DOHH2 (cell line): Measurements from ENCODE around the gene OCA2.

Source experiments
- H3F3A ChIP-seq: fragments of 200-600 bp; sonication (generic), shearing (Covaris generic); 2 replicates; pipeline ENCODE4 v1.6.0; 2016; ENCODE audit warnings: antibody characterized with exemption, mild to moderate bottlenecking; ENCODE audit not compliant: control insufficient read depth, insufficient read depth
- H3K27ac ChIP-seq: fragments of 200-600 bp; sonication (generic); 2 replicates; pipeline ENCODE4 v1.5.1; 2014; ENCODE audit warnings: low read depth, mild to moderate bottlenecking, low read length, moderate library complexity
- H3K27me3 ChIP-seq: fragments of 200-600 bp; sonication (generic); 2 replicates; pipeline ENCODE4 v1.6.1; 2014; ENCODE audit warnings: mild to moderate bottlenecking, low read length, mixed read lengths; ENCODE audit not compliant: control insufficient read depth
- H3K36me3 ChIP-seq: fragments of 200-600 bp; sonication (generic); 2 replicates; pipeline ENCODE4 v1.6.1; 2014; ENCODE audit warnings: mild to moderate bottlenecking, low read length, moderate library complexity, mixed read lengths; ENCODE audit not compliant: control insufficient read depth
- H3K4me1 ChIP-seq: fragments of 200-600 bp; sonication (generic); 2 replicates; pipeline ENCODE4 v1.6.1; 2014; ENCODE audit warnings: mild to moderate bottlenecking, low read length, mixed read lengths; ENCODE audit not compliant: control insufficient read depth
- H3K4me2 ChIP-seq: fragments of 200-600 bp; sonication (generic); 2 replicates; pipeline ENCODE4 v1.6.0; 2014; ENCODE audit warnings: mild to moderate bottlenecking, low read length, moderate library complexity
- H3K4me3 ChIP-seq: fragments of 200-600 bp; sonication (generic); 2 replicates; pipeline ENCODE4 v1.5.1; 2014; ENCODE audit warnings: mild to moderate bottlenecking, low read length, mixed read lengths
- H3K79me2 ChIP-seq: fragments of 200-600 bp; sonication (generic); 2 replicates; pipeline ENCODE4 v1.6.1; 2014; ENCODE audit warnings: mild to moderate bottlenecking, low read length, mixed read lengths; ENCODE audit not compliant: control insufficient read depth
- H3K9me2 ChIP-seq: fragments of 200-600 bp; sonication (generic); replicated peaks from 2 replicates; pipeline ENCODE4 v1.6.1; 2014; ENCODE audit warnings: mild to moderate bottlenecking, low read length, mixed read lengths; ENCODE audit not compliant: control insufficient read depth
- H3K9me3 ChIP-seq: fragments of 200-600 bp; sonication (generic); 2 replicates; pipeline ENCODE4 v1.6.1; 2014; ENCODE audit warnings: antibody characterized with exemption, low read length, mixed read lengths; ENCODE audit not compliant: control insufficient read depth, insufficient read depth
- H4K20me1 ChIP-seq: fragments of 200-600 bp; sonication (generic); 2 replicates; pipeline ENCODE4 v1.6.0; 2014; ENCODE audit warnings: low read depth, mild to moderate bottlenecking, antibody characterized with exemption, low read length, moderate library complexity; ENCODE audit not compliant: control insufficient read depth, insufficient read depth
- CTCF ChIP-seq: fragments of 200-600 bp; sonication (generic); IDR thresholded peaks from one replicate; pipeline ENCODE4 v1.5.1; 2014; ENCODE audit warnings: antibody characterized with exemption, mild to moderate bottlenecking, low read depth, low read length; ENCODE audit not compliant: poor library complexity, severe bottlenecking
- EZH2phosphoT487 ChIP-seq: fragments of 200-600 bp; sonication (generic); IDR thresholded peaks from 2 replicates; pipeline ENCODE4 v1.6.1; 2017; ENCODE audit warnings: borderline replicate concordance, mild to moderate bottlenecking, antibody characterized with exemption, low read length, moderate library complexity, mixed read lengths

OCA2 gene

DNA sequence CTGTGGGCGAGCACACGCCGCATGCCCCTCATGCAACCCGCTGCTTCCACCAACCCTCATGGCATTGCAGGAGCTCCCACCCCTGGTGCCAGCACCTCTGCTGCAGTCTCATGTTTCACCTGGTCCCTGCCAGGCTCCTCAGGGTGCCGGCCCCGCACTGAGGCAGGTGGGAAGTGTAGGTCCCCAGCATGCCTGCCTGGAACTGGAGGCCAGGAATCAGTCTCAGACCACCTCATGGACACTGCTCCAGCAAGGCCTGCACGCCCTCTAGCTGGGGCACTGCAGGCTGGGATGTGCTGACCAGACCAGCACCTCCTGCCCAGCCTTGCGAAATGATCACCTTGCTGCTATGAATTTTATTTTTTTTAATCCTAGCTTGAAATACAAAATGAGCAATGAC is 39.1 kb downstream of the OCA2 start:
- no peaks in the 10 kb centered on the region for H3K4me1 ChIP-seq
- TF ChIP-seq CTCF (no peak), EZH2phosphoT487 (no peak)
- no peaks in the 10 kb centered on the region for H3K9me2 ChIP-seq
- H3F3A ChIP-seq: no peaks in the 10 kb centered on the region
- H3K4me2 ChIP-seq: no peak overlapping the region
- H3K27ac ChIP-seq: no peak overlapping the region
- H3K9me3 ChIP-seq: no peaks in the 10 kb centered on the region
- H3K79me2 ChIP-seq: no peaks in the 10 kb centered on the region
- no peaks in the 10 kb centered on the region for H3K36me3 ChIP-seq
- H3K4me3 ChIP-seq: no peak overlapping the region
- H3K27me3 ChIP-seq: 0 out of 2 replicates have a peak, but pooled peaks cover 7% of the 10 kb centered on the region
- H4K20me1 ChIP-seq: no peaks in the 10 kb centered on the region

DNA sequence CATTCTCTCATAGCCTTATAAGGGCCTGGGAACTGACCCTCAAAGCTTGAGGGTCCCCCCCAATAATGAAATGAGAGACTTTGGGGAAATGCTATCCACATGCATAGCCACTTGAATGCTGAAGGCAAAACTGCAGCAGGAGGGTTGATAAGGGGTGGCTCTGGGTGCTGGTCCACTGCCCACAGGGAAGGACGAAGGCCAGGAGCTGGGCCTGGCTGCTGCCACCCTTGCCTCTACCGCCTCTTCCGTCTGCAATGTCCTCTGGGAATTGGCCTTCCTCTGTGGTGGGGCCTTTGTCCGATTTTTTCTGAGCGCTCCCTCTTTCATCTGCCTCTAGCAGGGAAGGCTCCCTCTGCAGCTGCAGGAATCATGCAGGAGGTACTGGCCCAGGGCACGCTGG is 41.0 kb downstream of the OCA2 start:
- Histone ChIP-seq H3K4me1 (no peaks in the 10 kb centered on the region), H3K27ac (no peak overlapping the region), H3K27me3 (no peaks in the 10 kb centered on the region), H4K20me1 (no peaks in the 10 kb centered on the region), H3K9me2 (no peaks in the 10 kb centered on the region), H3F3A (no peaks in the 10 kb centered on the region), H3K79me2 (no peaks in the 10 kb centered on the region), H3K4me2 (no peak overlapping the region), H3K9me3 (no peaks in the 10 kb centered on the region), H3K4me3 (no peak overlapping the region), H3K36me3 (no peaks in the 10 kb centered on the region)
- TF ChIP-seq EZH2phosphoT487 (no peak), CTCF (no peak)

GRCh38 chr15:28051955-28052633 is 47.0 kb downstream of the OCA2 start:
- no peaks in the 10 kb centered on the region for H3F3A ChIP-seq
- H3K79me2 ChIP-seq: no peaks in the 10 kb centered on the region
- H3K36me3 ChIP-seq: no peaks in the 10 kb centered on the region
- H3K27me3 ChIP-seq: no peaks in the 10 kb centered on the region
- H3K27ac ChIP-seq: no peak overlapping the region
- H3K9me2 ChIP-seq: no peaks in the 10 kb centered on the region
- H4K20me1 ChIP-seq: no peaks in the 10 kb centered on the region
- H3K9me3 ChIP-seq: no peaks in the 10 kb centered on the region
- TF ChIP-seq EZH2phosphoT487: no peak
- TF ChIP-seq CTCF: no peak
- H3K4me2 ChIP-seq: no peak overlapping the region
- no peaks in the 10 kb centered on the region for H3K4me1 ChIP-seq
- no peak overlapping the region for H3K4me3 ChIP-seq
